ENCODE results near the gene ANKRD29. TPM values are rescaled to one million over a fixed set of nuclear protein-coding genes. Genes with fewer than 3 reads are reported as not detected.

ANKRD29 gene
- polyA plus RNA-seq, 1 of the 3 experiments (the other 2 are of a cell fraction): 8.2 TPM

GRCh38 chr18:23641937-23642666 lies 20.6 kb downstream of the ANKRD29 start:
- H3F3A ChIP-seq (replicated peaks; ENCODE audit: insufficient read depth): no peaks in the 10 kb centered on the region
- no peaks in the 10 kb centered on the region for H3K36me3 ChIP-seq (replicated peaks in 1 of 2; ENCODE audit: control insufficient read depth in 1 of 2, insufficient read depth in 2 of 2, low read length in 1 of 2)
- H3K27ac ChIP-seq (ENCODE audit: low read depth in 2 of 2, low read length in 1 of 2): no peak overlapping the region
- H3K4me3 ChIP-seq (ENCODE audit: low read depth in 2 of 2, low read length in 1 of 2): no peak overlapping the region
- H3K9me2 ChIP-seq: no peaks in the 10 kb centered on the region
- H4K20me1 ChIP-seq (ENCODE audit: insufficient read depth): no peaks in the 10 kb centered on the region
- ChIA-PET CTCF (interaction anchor here (1.5 to 1.9 kb wide), 2 partner anchors 20 to 60 kb away, joined by 5 to 6 read pairs; no protein-coding TSS in a partner anchor), POLR2A (no interaction called here)
- no peak overlapping the region for H3K9ac ChIP-seq
- H3K27me3 ChIP-seq (ENCODE audit: insufficient read depth): no peaks in the 10 kb centered on the region
- no peak for DNase-seq
- TF ChIP-seq SMC3 (IDR thresholded peaks at IDR 0.05; ENCODE audit: low read depth, low read length) (no peak), IRF3 (IDR thresholded peaks at IDR 0.05; ENCODE audit: low read depth, low read length) (no peak), RAD21 (IDR thresholded peaks at IDR 0.05; ENCODE audit: low read length) (no peak), CTCF (IDR thresholded peaks at IDR 0.05) (no peak), RFX5 (IDR thresholded peaks at IDR 0.05; ENCODE audit: low read length) (no peak), TCF12 (IDR thresholded peaks at IDR 0.05) (no peak), NRF1 (IDR thresholded peaks at IDR 0.05; ENCODE audit: low read depth, low read length) (no peak), SIN3A (IDR thresholded peaks at IDR 0.05; ENCODE audit: borderline replicate concordance, low read depth, low read length) (no peak), TAF1 (IDR thresholded peaks at IDR 0.05; ENCODE audit: borderline replicate concordance, low read depth, low read length) (no peak), EP300 (IDR thresholded peaks at IDR 0.05; ENCODE audit: borderline replicate concordance in 1 of 2, low read depth in 1 of 2, low read length in 1 of 2) (no peak), FOXM1 (IDR thresholded peaks at IDR 0.05; ENCODE audit: low read depth) (no peak), GATA2 (CRISPR knock-in tag; IDR thresholded peaks at IDR 0.05) (no peak), MEF2A (IDR thresholded peaks at IDR 0.05; ENCODE audit: borderline replicate concordance, low read depth) (no peak), EZH2phosphoT487 (IDR thresholded peaks at IDR 0.05; ENCODE audit: borderline replicate concordance, low read depth) (no peak), MXI1 (IDR thresholded peaks at IDR 0.05; ENCODE audit: low read depth, low read length) (no peak), RXRA (IDR thresholded peaks at IDR 0.05; ENCODE audit: borderline replicate concordance, low read depth) (no peak), TEAD4 (IDR thresholded peaks at IDR 0.05; ENCODE audit: borderline replicate concordance, insufficient read depth) (no peak), YY1 (IDR thresholded peaks at IDR 0.05; ENCODE audit: low read depth) (no peak)
- no peaks in the 10 kb centered on the region for H3K79me2 ChIP-seq (ENCODE audit: insufficient read depth)
- H3K9me3 ChIP-seq: no peaks in the 10 kb centered on the region
- H2AFZ ChIP-seq (ENCODE audit: low read depth): no peak overlapping the region
- WGBS (ENCODE audit: low lambda C conversion rate): 85% methylated on average over 7 of the region's 11 CpGs
- H3K4me2 ChIP-seq: no peak overlapping the region
- H3K4me1 ChIP-seq (ENCODE audit: control insufficient read depth in 1 of 2, insufficient read depth in 2 of 2, low read depth in 1 of 2, low read length in 1 of 2): no peaks in the 10 kb centered on the region; a peak in 1 of 4 replicates

All from SK-N-SH (cell line).